Calu3 (cell line): Measurements from ENCODE around the gene PIEZO2. TPM values are rescaled to one million over a fixed set of nuclear protein-coding genes. Genes with fewer than 3 reads are reported as not detected.

ENCODE experiments used
- BruUV-seq: library from RNA; stranded (reverse); fragments of 400-500 nt; replicated peaks from 2 replicates; lab custom pipeline; 2021; lab: Mats Ljungman, UMichigan
- CTCF ChIA-PET: fragments of 300-600 bp; sonication (Branson Sonifier 250); formaldehyde crosslinking; loops from one replicate; lab custom pipeline; 2022; ENCODE audit warnings: antibody characterized with exemption; lab: Charles Lee
- DNase-seq: peaks from one replicate; pipeline ENCODE4 v3.0.0; 2022
- H3K27ac Mint-ChIP-seq: one replicate; pipeline ENCODE4 v1.8.0; 2022; ENCODE audit warnings: mixed read lengths; ENCODE audit not compliant: unreplicated experiment
- H3K27me3 Mint-ChIP-seq: one replicate; pipeline ENCODE4 v1.8.0; 2022; ENCODE audit warnings: mixed read lengths; ENCODE audit not compliant: unreplicated experiment
- H3K36me3 Mint-ChIP-seq: one replicate; pipeline ENCODE4 v1.8.0; 2022; ENCODE audit warnings: mild to moderate bottlenecking, moderate library complexity, mixed read lengths; ENCODE audit not compliant: insufficient read depth, unreplicated experiment
- H3K4me1 Mint-ChIP-seq: one replicate; pipeline ENCODE4 v1.8.0; 2022; ENCODE audit warnings: mild to moderate bottlenecking, low read depth, mixed read lengths; ENCODE audit not compliant: unreplicated experiment
- H3K4me3 Mint-ChIP-seq: one replicate; pipeline ENCODE4 v1.8.0; 2022; ENCODE audit warnings: mild to moderate bottlenecking, low read depth, moderate library complexity, mixed read lengths; ENCODE audit not compliant: unreplicated experiment
- H3K9me3 Mint-ChIP-seq: one replicate; pipeline ENCODE4 v1.8.0; 2022; ENCODE audit warnings: low read depth, mixed read lengths; ENCODE audit not compliant: unreplicated experiment
- intact Hi-C: fragments of 100-400 bp; cut with micrococcal nuclease; formaldehyde crosslinking; loops from one replicate; pipeline ENCODE4 v1.10.0; 2022; ENCODE audit not compliant: unreplicated experiment
- total RNA-seq: library from RNA; stranded (reverse); gene quantifications from 2 replicates; pipeline ENCODE4 v1.2.3, GENCODE V29; 2022
- TF ChIP-seq, protein P1 (sequence below): fragments of 200-600 bp; IDR thresholded peaks from one replicate; pipeline ENCODE4 v1.8.0; 2022; ENCODE audit warnings: antibody characterized with exemption; ENCODE audit not compliant: unreplicated experiment

PIEZO2 gene
- total RNA-seq, 1 experiment from 2014 or later, result 0.24 TPM

DNA sequence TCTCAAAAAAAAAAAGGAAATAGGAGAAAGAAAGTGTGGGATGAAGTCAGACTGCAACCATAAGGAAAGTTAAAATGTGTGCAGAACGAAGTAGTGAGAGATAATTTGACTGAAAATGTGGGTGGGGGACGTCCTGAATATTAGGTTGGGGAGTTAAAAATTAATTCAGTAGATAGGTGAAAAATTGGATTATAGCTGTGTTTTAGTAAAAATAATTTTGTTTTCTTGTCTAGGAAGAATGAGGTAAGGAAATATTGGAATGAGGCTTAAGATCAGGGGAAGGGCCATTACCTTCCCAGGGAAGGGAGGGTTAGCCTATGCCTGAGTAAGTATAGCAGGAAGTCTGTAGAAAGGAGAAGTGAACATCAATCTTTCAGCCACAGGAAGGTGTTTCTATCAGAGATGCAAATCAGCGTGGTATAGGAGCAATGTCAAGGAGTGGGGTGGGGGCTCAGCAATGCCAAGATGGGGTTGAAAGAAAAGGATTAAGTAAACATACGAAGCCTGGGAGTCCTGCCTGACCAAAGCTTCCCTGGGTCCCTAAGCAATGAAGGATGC lies 250.9 kb downstream of the PIEZO2 start:
- H3K4me1 Mint-ChIP-seq, result peaks cover 24% of the 10 kb centered on the region
- no TSS peak for BruUV-seq
- no peaks in the 10 kb centered on the region for H3K36me3 Mint-ChIP-seq
- intact Hi-C loops, result no loop called here
- H3K27ac Mint-ChIP-seq, result no peak overlapping the region
- H3K9me3 Mint-ChIP-seq, result no peaks in the 10 kb centered on the region
- CTCF ChIA-PET, result no interaction called here
- no peak for DNase-seq
- TF ChIP-seq, protein P1, sequence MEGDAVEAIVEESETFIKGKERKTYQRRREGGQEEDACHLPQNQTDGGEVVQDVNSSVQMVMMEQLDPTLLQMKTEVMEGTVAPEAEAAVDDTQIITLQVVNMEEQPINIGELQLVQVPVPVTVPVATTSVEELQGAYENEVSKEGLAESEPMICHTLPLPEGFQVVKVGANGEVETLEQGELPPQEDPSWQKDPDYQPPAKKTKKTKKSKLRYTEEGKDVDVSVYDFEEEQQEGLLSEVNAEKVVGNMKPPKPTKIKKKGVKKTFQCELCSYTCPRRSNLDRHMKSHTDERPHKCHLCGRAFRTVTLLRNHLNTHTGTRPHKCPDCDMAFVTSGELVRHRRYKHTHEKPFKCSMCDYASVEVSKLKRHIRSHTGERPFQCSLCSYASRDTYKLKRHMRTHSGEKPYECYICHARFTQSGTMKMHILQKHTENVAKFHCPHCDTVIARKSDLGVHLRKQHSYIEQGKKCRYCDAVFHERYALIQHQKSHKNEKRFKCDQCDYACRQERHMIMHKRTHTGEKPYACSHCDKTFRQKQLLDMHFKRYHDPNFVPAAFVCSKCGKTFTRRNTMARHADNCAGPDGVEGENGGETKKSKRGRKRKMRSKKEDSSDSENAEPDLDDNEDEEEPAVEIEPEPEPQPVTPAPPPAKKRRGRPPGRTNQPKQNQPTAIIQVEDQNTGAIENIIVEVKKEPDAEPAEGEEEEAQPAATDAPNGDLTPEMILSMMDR, result no peak
- no peak overlapping the region for H3K4me3 Mint-ChIP-seq
- no peaks in the 10 kb centered on the region for H3K27me3 Mint-ChIP-seq

DNA sequence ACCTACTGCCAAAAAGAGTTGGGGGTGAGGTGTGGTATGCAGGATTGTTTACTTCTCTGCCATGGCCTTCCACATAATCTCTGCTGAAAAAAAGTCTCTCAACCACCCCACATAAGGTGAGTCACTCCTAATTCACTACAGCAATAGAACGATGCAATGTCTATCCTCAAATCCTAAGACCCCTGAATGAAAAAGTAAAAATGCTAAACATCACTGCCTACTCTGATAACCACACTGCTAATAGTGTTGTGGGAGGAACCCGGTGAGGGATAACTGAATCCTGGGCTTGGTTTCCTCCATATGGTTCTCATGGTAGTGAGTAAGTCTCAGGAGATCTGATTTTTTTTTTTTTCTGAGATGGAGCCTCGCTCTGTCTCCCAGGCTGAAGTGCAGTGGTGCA lies 252.5 kb downstream of the PIEZO2 start:
- intact Hi-C loops, result no loop called here
- CTCF ChIA-PET, result no interaction called here
- H3K9me3 Mint-ChIP-seq, result no peaks in the 10 kb centered on the region
- H3K4me3 Mint-ChIP-seq, result no peak overlapping the region
- no peak for DNase-seq
- BruUV-seq, result no TSS peak
- no peaks in the 10 kb centered on the region for H3K27me3 Mint-ChIP-seq
- H3K27ac Mint-ChIP-seq, result no peak overlapping the region
- peaks cover 28% of the 10 kb centered on the region for H3K4me1 Mint-ChIP-seq
- TF ChIP-seq, protein P1, result no peak
- no peaks in the 10 kb centered on the region for H3K36me3 Mint-ChIP-seq

DNA sequence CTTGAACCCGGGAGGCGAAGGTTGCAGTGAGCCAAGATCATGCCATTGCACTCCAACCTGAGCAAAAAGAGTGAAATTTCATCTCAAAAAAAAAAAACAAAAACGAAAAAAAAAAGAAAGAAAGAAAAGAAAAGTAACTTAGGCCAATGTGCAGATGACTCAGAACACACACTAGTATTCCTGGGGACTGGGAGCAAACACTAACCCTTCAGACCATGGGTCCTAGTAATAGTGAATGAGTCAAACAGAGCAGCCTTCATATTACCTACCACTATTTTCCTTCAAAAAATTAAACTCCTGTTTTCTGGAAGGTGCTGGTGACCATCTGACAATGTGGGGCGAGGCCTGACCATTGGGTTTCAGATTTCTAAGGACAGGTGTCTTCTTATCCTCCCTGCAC lies 253.4 kb downstream of the PIEZO2 start:
- Mint-ChIP-seq H3K27ac (no peak overlapping the region), H3K27me3 (no peaks in the 10 kb centered on the region), H3K4me1 (peaks cover 28% of the 10 kb centered on the region), H3K9me3 (no peaks in the 10 kb centered on the region), H3K4me3 (no peak overlapping the region), H3K36me3 (no peaks in the 10 kb centered on the region)
- TF ChIP-seq, protein P1, result no peak
- BruUV-seq, result no TSS peak
- CTCF ChIA-PET, result no interaction called here
- DNase-seq, result no peak
- intact Hi-C loops, result no loop called here

DNA sequence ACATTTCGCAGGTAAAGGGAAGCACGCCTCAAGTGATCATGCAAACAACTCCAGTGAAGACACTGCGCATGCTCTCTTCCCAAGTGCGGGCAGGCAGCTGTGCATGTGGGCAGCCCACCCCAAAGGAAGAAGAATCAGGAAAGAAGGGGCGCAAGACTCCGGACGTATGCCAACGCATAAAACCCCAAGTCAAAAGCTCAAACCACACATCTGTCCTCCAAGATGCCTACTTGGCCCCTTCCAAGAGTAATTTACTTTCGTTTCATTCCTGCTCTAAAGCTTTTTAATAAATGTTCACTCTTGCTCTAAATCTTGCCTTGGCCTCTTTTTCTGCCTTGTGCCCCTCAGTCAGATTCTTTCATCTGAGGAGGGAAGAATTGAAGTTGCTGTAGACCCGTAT lies 254.9 kb downstream of the PIEZO2 start:
- CTCF ChIA-PET, result no interaction called here
- TF ChIP-seq, protein P1, result no peak
- no peaks in the 10 kb centered on the region for H3K9me3 Mint-ChIP-seq
- H3K36me3 Mint-ChIP-seq, result no peaks in the 10 kb centered on the region
- peaks cover 18% of the 10 kb centered on the region for H3K4me1 Mint-ChIP-seq
- H3K4me3 Mint-ChIP-seq, result no peak overlapping the region
- H3K27me3 Mint-ChIP-seq, result no peaks in the 10 kb centered on the region
- intact Hi-C loops, result no loop called here
- no peak for DNase-seq
- H3K27ac Mint-ChIP-seq, result no peak overlapping the region
- no TSS peak for BruUV-seq
